C4-2B (cell line): ENCODE data around the gene SPACA1.
"Not testable (repeated sequence)": the region's sequence is repeated elsewhere in the genome, so short reads cannot be mapped to it uniquely, and the experiment has no call there.

Experiments
- H3K27ac ChIP-seq: fragments of 450-650 bp; 2 replicates; pipeline ENCODE4 v1.5.1; 2017
- CTCF ChIP-seq: fragments of 450-650 bp; conservative IDR thresholded peaks from 2 replicates; pipeline ENCODE4 v1.5.1; 2017; ENCODE audit warnings: mild to moderate bottlenecking
- ZFX ChIP-seq: fragments of 450-650 bp; IDR thresholded peaks from 2 replicates; pipeline ENCODE4 v1.6.1; 2017

SPACA1 gene

GRCh38 chr6:88047510-88048150 lies at the start of gene SPACA1:
TSS of gene SPACA1 (plus strand) at chr6:88047841. CDS start at chr6:88047906, 65 bp downstream.
- TF ChIP-seq CTCF: no peak
- TF ChIP-seq ZFX: no peak
- no peak within 1 kb of the TSS for H3K27ac ChIP-seq

GRCh38 chr6:88000713-88001112 lies 46.9 kb upstream of the SPACA1 start:
- no peak overlapping the region for H3K27ac ChIP-seq
- TF ChIP-seq ZFX: no peak
- TF ChIP-seq CTCF: no peak

- H3K27ac ChIP-seq: not testable (repeated sequence)
Observed at GRCh38 chr6:88001279-88001678, 46.4 kb upstream of the SPACA1 start.

- no peak for TF ChIP-seq ZFX
- no peak for TF ChIP-seq CTCF
- H3K27ac ChIP-seq: no peak overlapping the region
Observed at GRCh38 chr6:88004707-88005106, 42.9 kb upstream of the SPACA1 start.

GRCh38 chr6:88006557-88006956 lies 41.1 kb upstream of the SPACA1 start:
- TF ChIP-seq ZFX (no peak), CTCF (no peak)
- H3K27ac ChIP-seq: no peak overlapping the region

- H3K27ac ChIP-seq: no peak overlapping the region
- TF ChIP-seq CTCF: no peak
- TF ChIP-seq ZFX: no peak
Observed at GRCh38 chr6:88008411-88008810, 39.2 kb upstream of the SPACA1 start.

- no peak overlapping the region for H3K27ac ChIP-seq
- TF ChIP-seq CTCF (no peak), ZFX (no peak)
Observed at GRCh38 chr6:88008831-88009231, 38.8 kb upstream of the SPACA1 start.

GRCh38 chr6:88013015-88013414 lies 34.6 kb upstream of the SPACA1 start:
- no peak overlapping the region for H3K27ac ChIP-seq
- TF ChIP-seq ZFX: no peak
- no peak for TF ChIP-seq CTCF
